Loucy (cell line): Measurements from ENCODE around the gene BPIFB1.

Experiments
- H2AFZ ChIP-seq: fragments of 200-600 bp; sonication (generic); 2 replicates; pipeline ENCODE4 v1.6.0; 2016; ENCODE audit warnings: antibody characterized with exemption, mild to moderate bottlenecking, low read length, moderate library complexity
- H3F3A ChIP-seq: fragments of 200-600 bp; 2 replicates; pipeline ENCODE4 v1.6.0; 2016; ENCODE audit warnings: antibody characterized with exemption, low read depth, mild to moderate bottlenecking
- H3K27me3 ChIP-seq: fragments of 200-600 bp; sonication (generic); 2 replicates; pipeline ENCODE4 v1.6.1; 2014; ENCODE audit warnings: low read length, mild to moderate bottlenecking; ENCODE audit not compliant: insufficient read depth, poor library complexity, severe bottlenecking
- H3K36me3 ChIP-seq: fragments of 200-600 bp; sonication (generic); 2 replicates; pipeline ENCODE4 v1.6.1; 2016; ENCODE audit warnings: low read length; ENCODE audit not compliant: insufficient read depth
- H3K4me1 ChIP-seq: fragments of 200-600 bp; sonication (generic); 2 replicates; pipeline ENCODE4 v1.5.1; 2014; ENCODE audit warnings: low read length, mild to moderate bottlenecking; ENCODE audit not compliant: insufficient read depth, poor library complexity, severe bottlenecking
- H3K4me2 ChIP-seq: fragments of 200-600 bp; sonication (generic); 2 replicates; pipeline ENCODE4 v1.6.0; 2014; ENCODE audit warnings: antibody characterized with exemption, low read length, low read depth, mild to moderate bottlenecking; ENCODE audit not compliant: poor library complexity, severe bottlenecking
- H3K4me3 ChIP-seq: fragments of 200-600 bp; sonication (generic); 2 replicates; pipeline ENCODE4 v1.5.1; 2014; ENCODE audit warnings: low read length, mild to moderate bottlenecking, mixed read lengths; ENCODE audit not compliant: poor library complexity, severe bottlenecking
- H3K79me2 ChIP-seq: fragments of 200-600 bp; sonication (generic); 2 replicates; pipeline ENCODE4 v1.6.1; 2014; ENCODE audit warnings: low read length; ENCODE audit not compliant: insufficient read depth
- H3K9ac ChIP-seq: fragments of 200-600 bp; sonication (generic); 2 replicates; pipeline ENCODE4 v1.6.0; 2014; ENCODE audit warnings: mild to moderate bottlenecking, low read depth, low read length, moderate library complexity; ENCODE audit not compliant: poor library complexity, severe bottlenecking
- H3K9me2 ChIP-seq: fragments of 200-600 bp; sonication (generic); replicated peaks from 2 replicates; pipeline ENCODE4 v1.6.1; 2016; ENCODE audit warnings: low read depth, low read length, mixed read lengths
- H3K9me3 ChIP-seq: fragments of 200-600 bp; sonication (generic); 2 replicates; pipeline ENCODE4 v1.6.1; 2014; ENCODE audit warnings: mild to moderate bottlenecking, antibody characterized with exemption, low read length, low read depth; ENCODE audit not compliant: insufficient read depth
- H4K20me1 ChIP-seq: fragments of 200-600 bp; sonication (generic); 2 replicates; pipeline ENCODE4 v1.6.0; 2014; ENCODE audit warnings: antibody characterized with exemption, low read length, mild to moderate bottlenecking; ENCODE audit not compliant: insufficient read depth, poor library complexity, severe bottlenecking
- EZH2phosphoT487 ChIP-seq: fragments of 200-600 bp; IDR thresholded peaks from 2 replicates; pipeline ENCODE4 v1.6.1; 2018; ENCODE audit warnings: antibody characterized with exemption, mild to moderate bottlenecking, moderate library complexity, borderline replicate concordance
- TF ChIP-seq, protein P1 (sequence below): fragments of 200-600 bp; sonication (generic); conservative IDR thresholded peaks from 2 replicates; pipeline ENCODE4 v1.5.1; 2014; ENCODE audit warnings: mild to moderate bottlenecking, antibody characterized with exemption, low read length

BPIFB1 gene

DNA sequence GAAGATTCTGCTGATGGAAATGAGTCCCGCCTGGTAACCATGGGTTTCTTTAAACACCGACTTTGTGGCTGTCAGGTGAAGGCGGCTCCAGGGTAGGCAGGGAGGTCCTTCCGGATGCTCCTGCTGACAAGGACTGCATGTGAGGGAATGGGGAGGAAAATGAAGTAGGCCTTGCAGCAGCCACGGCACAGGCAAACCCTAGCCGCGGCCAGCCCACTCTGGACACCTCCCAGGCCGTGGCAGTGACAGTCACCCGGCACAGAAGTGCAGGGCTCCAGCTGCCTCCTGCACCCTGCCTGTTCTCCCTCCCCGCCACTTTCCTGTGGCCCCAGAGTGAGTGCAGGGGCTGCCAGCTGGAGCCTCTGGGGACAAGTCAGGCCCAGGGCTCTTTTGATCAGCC lies 21.0 kb downstream of the BPIFB1 start:
- H3K9me3 ChIP-seq: no peaks in the 10 kb centered on the region; the same call in 1 of the 2 replicates
- no peak for TF ChIP-seq EZH2phosphoT487
- TF ChIP-seq, protein P1, sequence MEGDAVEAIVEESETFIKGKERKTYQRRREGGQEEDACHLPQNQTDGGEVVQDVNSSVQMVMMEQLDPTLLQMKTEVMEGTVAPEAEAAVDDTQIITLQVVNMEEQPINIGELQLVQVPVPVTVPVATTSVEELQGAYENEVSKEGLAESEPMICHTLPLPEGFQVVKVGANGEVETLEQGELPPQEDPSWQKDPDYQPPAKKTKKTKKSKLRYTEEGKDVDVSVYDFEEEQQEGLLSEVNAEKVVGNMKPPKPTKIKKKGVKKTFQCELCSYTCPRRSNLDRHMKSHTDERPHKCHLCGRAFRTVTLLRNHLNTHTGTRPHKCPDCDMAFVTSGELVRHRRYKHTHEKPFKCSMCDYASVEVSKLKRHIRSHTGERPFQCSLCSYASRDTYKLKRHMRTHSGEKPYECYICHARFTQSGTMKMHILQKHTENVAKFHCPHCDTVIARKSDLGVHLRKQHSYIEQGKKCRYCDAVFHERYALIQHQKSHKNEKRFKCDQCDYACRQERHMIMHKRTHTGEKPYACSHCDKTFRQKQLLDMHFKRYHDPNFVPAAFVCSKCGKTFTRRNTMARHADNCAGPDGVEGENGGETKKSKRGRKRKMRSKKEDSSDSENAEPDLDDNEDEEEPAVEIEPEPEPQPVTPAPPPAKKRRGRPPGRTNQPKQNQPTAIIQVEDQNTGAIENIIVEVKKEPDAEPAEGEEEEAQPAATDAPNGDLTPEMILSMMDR: no peak
- no peaks in the 10 kb centered on the region for H3K79me2 ChIP-seq
- H2AFZ ChIP-seq: no peak overlapping the region
- no peaks in the 10 kb centered on the region for H4K20me1 ChIP-seq
- H3K9me2 ChIP-seq: no peaks in the 10 kb centered on the region
- no peaks in the 10 kb centered on the region for H3K27me3 ChIP-seq
- H3K4me1 ChIP-seq: peaks cover 6% of the 10 kb centered on the region
- no peaks in the 10 kb centered on the region for H3F3A ChIP-seq
- H3K9ac ChIP-seq: no peak overlapping the region
- H3K4me3 ChIP-seq: no peak overlapping the region
- H3K4me2 ChIP-seq: no peak overlapping the region
- H3K36me3 ChIP-seq: no peaks in the 10 kb centered on the region

DNA sequence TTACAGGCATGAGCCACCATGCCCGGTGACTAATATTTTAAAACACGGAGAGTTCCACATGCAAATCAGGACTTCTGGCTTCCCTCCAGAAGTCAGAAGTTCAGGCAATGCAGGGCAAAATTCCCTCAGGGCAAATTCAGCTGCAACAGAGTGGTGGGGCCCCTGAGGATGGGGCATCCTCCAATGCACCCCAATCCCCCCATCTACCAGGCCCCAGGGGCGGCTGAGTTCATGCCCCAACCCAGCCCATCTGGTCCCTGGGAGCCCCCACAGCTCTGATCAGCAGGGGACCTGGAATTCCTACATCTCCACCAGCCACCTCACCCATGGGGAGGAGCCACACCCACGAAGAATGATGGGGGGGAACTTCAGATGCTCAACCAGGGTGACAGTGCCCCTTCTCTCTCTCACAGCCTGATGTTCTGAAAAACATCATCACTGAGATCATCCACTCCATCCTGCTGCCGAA lies 22.6 kb downstream of the BPIFB1 start:
- H3K79me2 ChIP-seq: no peaks in the 10 kb centered on the region
- no peaks in the 10 kb centered on the region for H3K9me2 ChIP-seq
- no peaks in the 10 kb centered on the region for H3F3A ChIP-seq
- peaks cover 6% of the 10 kb centered on the region for H3K4me1 ChIP-seq
- H3K9ac ChIP-seq: no peak overlapping the region
- H3K36me3 ChIP-seq: no peaks in the 10 kb centered on the region
- no peaks in the 10 kb centered on the region for H4K20me1 ChIP-seq
- no peak overlapping the region for H2AFZ ChIP-seq
- H3K4me2 ChIP-seq: no peak overlapping the region
- H3K4me3 ChIP-seq: no peak overlapping the region
- TF ChIP-seq EZH2phosphoT487: no peak
- TF ChIP-seq, protein P1: no peak
- no peaks in the 10 kb centered on the region for H3K27me3 ChIP-seq
- no peaks in the 10 kb centered on the region; the same call in 1 of the 2 replicates for H3K9me3 ChIP-seq

DNA sequence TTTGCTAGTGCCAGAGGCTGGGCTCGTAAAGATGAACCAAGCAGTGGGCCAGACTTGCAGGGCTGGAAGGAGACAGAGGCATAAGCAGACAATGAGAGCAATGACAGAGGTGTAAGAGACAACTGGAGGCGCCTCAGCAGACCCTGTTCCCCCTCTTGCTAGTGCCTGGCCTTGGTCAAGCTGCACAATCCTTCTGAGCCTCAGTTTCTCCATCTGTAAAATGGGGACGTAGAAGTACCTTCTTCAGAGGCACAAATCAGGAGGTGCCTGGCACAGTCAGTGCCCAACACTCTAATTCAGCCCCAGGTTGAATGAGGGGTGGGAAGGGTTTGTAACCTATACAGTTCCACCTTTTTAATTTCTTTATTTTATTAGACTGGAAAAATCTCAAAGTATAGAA lies 23.2 kb downstream of the BPIFB1 start:
- no peaks in the 10 kb centered on the region for H3F3A ChIP-seq
- H3K27me3 ChIP-seq: no peaks in the 10 kb centered on the region
- no peak overlapping the region for H3K9ac ChIP-seq
- H4K20me1 ChIP-seq: no peaks in the 10 kb centered on the region
- no peak overlapping the region for H3K4me2 ChIP-seq
- H3K36me3 ChIP-seq: no peaks in the 10 kb centered on the region
- H3K9me2 ChIP-seq: no peaks in the 10 kb centered on the region
- H3K79me2 ChIP-seq: no peaks in the 10 kb centered on the region
- no peak overlapping the region for H2AFZ ChIP-seq
- H3K4me1 ChIP-seq: peaks cover under 1% of the 10 kb centered on the region
- H3K4me3 ChIP-seq: no peak overlapping the region
- no peaks in the 10 kb centered on the region; the same call in 1 of the 2 replicates for H3K9me3 ChIP-seq
- TF ChIP-seq EZH2phosphoT487: no peak
- TF ChIP-seq, protein P1: no peak
